K562 (cell line): Measurements from ENCODE around the gene ANKS1A. TPM values are rescaled to one million over a fixed set of nuclear protein-coding genes. Genes with fewer than 3 reads are reported as not detected.
A peak's percentile ranks its signal among the peaks of the same experiment; 100 is the strongest.

Source experiments
- ELF4 ChIP-seq: fragments of 450-650 bp; formaldehyde crosslinking; IDR thresholded peaks from 2 replicates; pipeline ENCODE4 v1.4.0; 2022; ENCODE audit warnings: missing genetic modification characterization
- FOXK2 ChIP-seq, 2 experiments: fragments of 450-650 bp; IDR thresholded peaks in 1 of 2; conservative IDR thresholded peaks in 1 of 2; 2 replicates each; pipeline ENCODE4 v1.6.1; 2016; ENCODE audit warnings: low read depth in 2 of 2, mild to moderate bottlenecking in 1 of 2
- RAD51 ChIP-seq: fragments of 450-650 bp; IDR thresholded peaks from 2 replicates; pipeline ENCODE4 v1.7.1; 2016; ENCODE audit warnings: low read depth, mild to moderate bottlenecking, borderline replicate concordance
- RUNX1 ChIP-seq: sonication (generic); IDR thresholded peaks from 2 replicates; pipeline ENCODE4 v1.6.1; 2016; ENCODE audit warnings: antibody characterized with exemption, low read depth
- STAT6 ChIP-seq: sonication (generic); formaldehyde crosslinking; IDR thresholded peaks from 2 replicates; pipeline ENCODE4 v1.8.1; 2023; ENCODE audit warnings: mild to moderate bottlenecking, missing genetic modification reagents
- TAF9B ChIP-seq: fragments of 450-650 bp; IDR thresholded peaks from 2 replicates; pipeline ENCODE4 v1.6.1; 2018; ENCODE audit warnings: mild to moderate bottlenecking; ENCODE audit not compliant: partially characterized antibody
- TCF7L2 ChIP-seq: fragments of 150-350 bp; IDR thresholded peaks from 2 replicates; pipeline ENCODE4 v1.6.1; 2016; ENCODE audit warnings: low read depth, mild to moderate bottlenecking, low read length, moderate library complexity
- ZNF217 ChIP-seq: sonication (generic); formaldehyde crosslinking; IDR thresholded peaks from 2 replicates; pipeline ENCODE4 v1.8.0; 2022; ENCODE audit warnings: mild to moderate bottlenecking, missing genetic modification reagents
- ZNF449 ChIP-seq: fragments of 250-450 bp; sonication (Bioruptor Pico); IDR thresholded peaks from 2 replicates; pipeline ENCODE4 v1.8.0; 2022; ENCODE audit warnings: moderate library complexity, mild to moderate bottlenecking, inconsistent platforms
- ZNF77 ChIP-seq: fragments of 250-450 bp; sonication (Bioruptor Pico); IDR thresholded peaks from 2 replicates; pipeline ENCODE4 v1.5.0; 2020
- ZNF785 ChIP-seq: fragments of 250-450 bp; sonication (Bioruptor Pico); IDR thresholded peaks from 2 replicates; pipeline ENCODE4 v1.4.0; 2020; ENCODE audit warnings: mild to moderate bottlenecking
- ZSCAN29 ChIP-seq: fragments of 450-650 bp; IDR thresholded peaks from 2 replicates; pipeline ENCODE4 v1.6.1; 2017
- polyA plus RNA-seq, 8 experiments: library from polyadenylated mRNA; depleted of rRNA in 4 of 8; stranded (reverse) in 5 of 8; unstranded in 3 of 8; fragments of >200 nt; fragmentation: Nextera tagmentation in 2 of 8; fragmentation: Illumina TruSeq in 1 of 8; extraction: Ambion mirVana in 2 of 8; extraction: Trizol in 1 of 8; gene quantifications; 2 replicates each; pipeline versions ENCODE4 v1.2.1 to v1.2.3, GENCODE V29; 2011 to 2014; ENCODE audit warnings: inconsistent platforms in 1 of 8, missing spikeins in 1 of 8
- total RNA-seq, 7 experiments: library from RNA; depleted of rRNA in 6 of 7; stranded (reverse); fragments of >200 nt in 6 of 7; fragmentation: Illumina TruSeq in 2 of 7; extraction: Trizol in 2 of 7; gene quantifications; 2 replicates each; pipeline versions ENCODE4 v1.2.1 to v1.2.3, GENCODE V29; 2011 to 2021; ENCODE audit warnings: low replicate concordance in 1 of 7
- TF ChIP-seq, protein P1 (sequence below), 3 experiments: IDR thresholded peaks in 2 of 3; conservative IDR thresholded peaks in 1 of 3; 2 replicates each; pipeline ENCODE4 v1.5.1; 2011 to 2012; ENCODE audit warnings: low read length in 3 of 3, mild to moderate bottlenecking in 3 of 3, control low read depth in 2 of 3, improper control_type of control experiment in 1 of 3, inconsistent platforms in 1 of 3, low read depth in 1 of 3, mixed read lengths in 1 of 3, moderate library complexity in 1 of 3; ENCODE audit not compliant: insufficient read depth in 2 of 3
- TF ChIP-seq, protein P2 (sequence below): sonication (generic); formaldehyde crosslinking; IDR thresholded peaks from 2 replicates; pipeline ENCODE4 v1.9.0; 2022; ENCODE audit warnings: mild to moderate bottlenecking, missing genetic modification reagents
- TF ChIP-seq, protein P3 (sequence below): sonication (generic); formaldehyde crosslinking; IDR thresholded peaks from 2 replicates; pipeline ENCODE4 v1.8.0; 2023; ENCODE audit warnings: missing genetic modification reagents, mild to moderate bottlenecking, borderline replicate concordance

Gene ANKS1A
- total and polyA plus RNA-seq, 9 of the 15 experiments (the other 6 are each of a cell fraction or from before 2014, with no cell fraction given) = 1.1 to 13.8 (median 5.3) TPM

GRCh38 chr6:34865107-34865506, 23.9 kb upstream of the ANKS1A start (continued):
- TF ChIP-seq, protein P1, sequence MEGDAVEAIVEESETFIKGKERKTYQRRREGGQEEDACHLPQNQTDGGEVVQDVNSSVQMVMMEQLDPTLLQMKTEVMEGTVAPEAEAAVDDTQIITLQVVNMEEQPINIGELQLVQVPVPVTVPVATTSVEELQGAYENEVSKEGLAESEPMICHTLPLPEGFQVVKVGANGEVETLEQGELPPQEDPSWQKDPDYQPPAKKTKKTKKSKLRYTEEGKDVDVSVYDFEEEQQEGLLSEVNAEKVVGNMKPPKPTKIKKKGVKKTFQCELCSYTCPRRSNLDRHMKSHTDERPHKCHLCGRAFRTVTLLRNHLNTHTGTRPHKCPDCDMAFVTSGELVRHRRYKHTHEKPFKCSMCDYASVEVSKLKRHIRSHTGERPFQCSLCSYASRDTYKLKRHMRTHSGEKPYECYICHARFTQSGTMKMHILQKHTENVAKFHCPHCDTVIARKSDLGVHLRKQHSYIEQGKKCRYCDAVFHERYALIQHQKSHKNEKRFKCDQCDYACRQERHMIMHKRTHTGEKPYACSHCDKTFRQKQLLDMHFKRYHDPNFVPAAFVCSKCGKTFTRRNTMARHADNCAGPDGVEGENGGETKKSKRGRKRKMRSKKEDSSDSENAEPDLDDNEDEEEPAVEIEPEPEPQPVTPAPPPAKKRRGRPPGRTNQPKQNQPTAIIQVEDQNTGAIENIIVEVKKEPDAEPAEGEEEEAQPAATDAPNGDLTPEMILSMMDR (IDR thresholded peaks at IDR 0.05 in 2 of 3, conservative IDR thresholded peaks at IDR 0.05 in 1 of 3; ENCODE audit: insufficient read depth in 2 of 3, low read depth in 1 of 3, low read length in 3 of 3) = no peak
- TF ChIP-seq, protein P2, sequence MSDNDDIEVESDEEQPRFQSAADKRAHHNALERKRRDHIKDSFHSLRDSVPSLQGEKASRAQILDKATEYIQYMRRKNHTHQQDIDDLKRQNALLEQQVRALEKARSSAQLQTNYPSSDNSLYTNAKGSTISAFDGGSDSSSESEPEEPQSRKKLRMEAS (CRISPR knock-in tag) = no peak
- TF ChIP-seq ZNF217 (CRISPR knock-in tag) (no peak), FOXK2 (conservative IDR thresholded peaks at IDR 0.05 in 1 of 2, IDR thresholded peaks at IDR 0.05 in 1 of 2; ENCODE audit: low read depth in 2 of 2) (peak; percentile 92 to 94), RAD51 (0 out of 2 replicates have a peak, but pooled peaks have one; percentile 22), RUNX1 (no peak), ELF4 (CRISPR knock-in tag) (no peak), TCF7L2 (no peak), ZNF785 (CRISPR knock-in tag) (no peak), STAT6 (no peak), ZNF449 (CRISPR knock-in tag) (no peak), ZSCAN29 (no peak), TAF9B (peak; percentile 50), ZNF77 (CRISPR knock-in tag) (no peak)
- TF ChIP-seq, protein P3, sequence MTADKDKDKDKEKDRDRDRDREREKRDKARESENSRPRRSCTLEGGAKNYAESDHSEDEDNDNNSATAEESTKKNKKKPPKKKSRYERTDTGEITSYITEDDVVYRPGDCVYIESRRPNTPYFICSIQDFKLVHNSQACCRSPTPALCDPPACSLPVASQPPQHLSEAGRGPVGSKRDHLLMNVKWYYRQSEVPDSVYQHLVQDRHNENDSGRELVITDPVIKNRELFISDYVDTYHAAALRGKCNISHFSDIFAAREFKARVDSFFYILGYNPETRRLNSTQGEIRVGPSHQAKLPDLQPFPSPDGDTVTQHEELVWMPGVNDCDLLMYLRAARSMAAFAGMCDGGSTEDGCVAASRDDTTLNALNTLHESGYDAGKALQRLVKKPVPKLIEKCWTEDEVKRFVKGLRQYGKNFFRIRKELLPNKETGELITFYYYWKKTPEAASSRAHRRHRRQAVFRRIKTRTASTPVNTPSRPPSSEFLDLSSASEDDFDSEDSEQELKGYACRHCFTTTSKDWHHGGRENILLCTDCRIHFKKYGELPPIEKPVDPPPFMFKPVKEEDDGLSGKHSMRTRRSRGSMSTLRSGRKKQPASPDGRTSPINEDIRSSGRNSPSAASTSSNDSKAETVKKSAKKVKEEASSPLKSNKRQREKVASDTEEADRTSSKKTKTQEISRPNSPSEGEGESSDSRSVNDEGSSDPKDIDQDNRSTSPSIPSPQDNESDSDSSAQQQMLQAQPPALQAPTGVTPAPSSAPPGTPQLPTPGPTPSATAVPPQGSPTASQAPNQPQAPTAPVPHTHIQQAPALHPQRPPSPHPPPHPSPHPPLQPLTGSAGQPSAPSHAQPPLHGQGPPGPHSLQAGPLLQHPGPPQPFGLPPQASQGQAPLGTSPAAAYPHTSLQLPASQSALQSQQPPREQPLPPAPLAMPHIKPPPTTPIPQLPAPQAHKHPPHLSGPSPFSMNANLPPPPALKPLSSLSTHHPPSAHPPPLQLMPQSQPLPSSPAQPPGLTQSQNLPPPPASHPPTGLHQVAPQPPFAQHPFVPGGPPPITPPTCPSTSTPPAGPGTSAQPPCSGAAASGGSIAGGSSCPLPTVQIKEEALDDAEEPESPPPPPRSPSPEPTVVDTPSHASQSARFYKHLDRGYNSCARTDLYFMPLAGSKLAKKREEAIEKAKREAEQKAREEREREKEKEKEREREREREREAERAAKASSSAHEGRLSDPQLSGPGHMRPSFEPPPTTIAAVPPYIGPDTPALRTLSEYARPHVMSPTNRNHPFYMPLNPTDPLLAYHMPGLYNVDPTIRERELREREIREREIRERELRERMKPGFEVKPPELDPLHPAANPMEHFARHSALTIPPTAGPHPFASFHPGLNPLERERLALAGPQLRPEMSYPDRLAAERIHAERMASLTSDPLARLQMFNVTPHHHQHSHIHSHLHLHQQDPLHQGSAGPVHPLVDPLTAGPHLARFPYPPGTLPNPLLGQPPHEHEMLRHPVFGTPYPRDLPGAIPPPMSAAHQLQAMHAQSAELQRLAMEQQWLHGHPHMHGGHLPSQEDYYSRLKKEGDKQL (CRISPR knock-in tag) = no peak
